ENCODE measurements around the gene COBLL1.

Gene COBLL1

GRCh38 chr2:164779383-164780057 is 62.1 kb downstream of the COBLL1 start:
- TF ChIP-seq TAF1 (IDR thresholded peaks at IDR 0.05; ENCODE audit: borderline replicate concordance, low read depth, low read length): no peak
- no peak for TF ChIP-seq POLR2AphosphoS5 (IDR thresholded peaks at IDR 0.05; ENCODE audit: low read depth, low read length)
- TF ChIP-seq POLR2A (IDR thresholded peaks at IDR 0.05; ENCODE audit: low read depth, low read length): no peak
- DNase-seq (ENCODE audit: insufficient read length) (no peak), FAIRE-seq (no peak)

- TF ChIP-seq POLR2AphosphoS5 (IDR thresholded peaks at IDR 0.05; ENCODE audit: low read depth, low read length) (no peak), POLR2A (IDR thresholded peaks at IDR 0.05; ENCODE audit: low read depth, low read length) (no peak), TAF1 (IDR thresholded peaks at IDR 0.05; ENCODE audit: borderline replicate concordance, low read depth, low read length) (no peak)
- DNase-seq (ENCODE audit: insufficient read length) (no peak), FAIRE-seq (no peak)
Observed at GRCh38 chr2:164778723-164779122, 62.9 kb downstream of the COBLL1 start.

GRCh38 chr2:164777847-164778461 is 63.7 kb downstream of the COBLL1 start:
- FAIRE-seq (no peak), DNase-seq (ENCODE audit: insufficient read length) (no peak)
- TF ChIP-seq POLR2AphosphoS5 (IDR thresholded peaks at IDR 0.05; ENCODE audit: low read depth, low read length) (no peak), TAF1 (IDR thresholded peaks at IDR 0.05; ENCODE audit: borderline replicate concordance, low read depth, low read length) (no peak), POLR2A (IDR thresholded peaks at IDR 0.05; ENCODE audit: low read depth, low read length) (no peak)

- FAIRE-seq: no peak
Observed at GRCh38 chr2:164773635-164774034, 68.0 kb downstream of the COBLL1 start.

GRCh38 chr2:164773091-164773490 is 68.5 kb downstream of the COBLL1 start:
- TF ChIP-seq POLR2A (IDR thresholded peaks at IDR 0.05; ENCODE audit: low read depth, low read length) (no peak), POLR2AphosphoS5 (IDR thresholded peaks at IDR 0.05; ENCODE audit: low read depth, low read length) (no peak), TAF1 (IDR thresholded peaks at IDR 0.05; ENCODE audit: borderline replicate concordance, low read depth, low read length) (no peak)
- DNase-seq (ENCODE audit: insufficient read length) (no peak), FAIRE-seq (no peak)

More at GRCh38 chr2:164773635-164774034, 68.0 kb downstream of the COBLL1 start:
- no peak for DNase-seq (ENCODE audit: insufficient read length)
- TF ChIP-seq POLR2A (IDR thresholded peaks at IDR 0.05; ENCODE audit: low read depth, low read length) (no peak), POLR2AphosphoS5 (IDR thresholded peaks at IDR 0.05; ENCODE audit: low read depth, low read length) (no peak), TAF1 (IDR thresholded peaks at IDR 0.05; ENCODE audit: borderline replicate concordance, low read depth, low read length) (no peak)

- no peak for FAIRE-seq
- no peak for DNase-seq (ENCODE audit: insufficient read length)
- no peak for TF ChIP-seq POLR2A (IDR thresholded peaks at IDR 0.05; ENCODE audit: low read depth, low read length)
- no peak for TF ChIP-seq TAF1 (IDR thresholded peaks at IDR 0.05; ENCODE audit: borderline replicate concordance, low read depth, low read length)
- TF ChIP-seq POLR2AphosphoS5 (IDR thresholded peaks at IDR 0.05; ENCODE audit: low read depth, low read length): no peak
Observed at GRCh38 chr2:164771897-164772296, 69.7 kb downstream of the COBLL1 start.

- no peak for DNase-seq (ENCODE audit: insufficient read length)
- FAIRE-seq: no peak
- TF ChIP-seq POLR2AphosphoS5 (IDR thresholded peaks at IDR 0.05; ENCODE audit: low read depth, low read length) (no peak), TAF1 (IDR thresholded peaks at IDR 0.05; ENCODE audit: borderline replicate concordance, low read depth, low read length) (no peak)
Observed at GRCh38 chr2:164770421-164770916, 71.2 kb downstream of the COBLL1 start.

GRCh38 chr2:164766954-164767320 is 74.7 kb downstream of the COBLL1 start:
- TF ChIP-seq TAF1 (IDR thresholded peaks at IDR 0.05; ENCODE audit: borderline replicate concordance, low read depth, low read length) (no peak), POLR2AphosphoS5 (IDR thresholded peaks at IDR 0.05; ENCODE audit: low read depth, low read length) (no peak), POLR2A (IDR thresholded peaks at IDR 0.05; ENCODE audit: low read depth, low read length) (no peak)
- no peak for FAIRE-seq
- DNase-seq (ENCODE audit: insufficient read length): no peak

GRCh38 chr2:164766216-164766953 is 75.2 kb downstream of the COBLL1 start:
- no peak for FAIRE-seq
- no peak for DNase-seq (ENCODE audit: insufficient read length)
- TF ChIP-seq TAF1 (IDR thresholded peaks at IDR 0.05; ENCODE audit: borderline replicate concordance, low read depth, low read length): no peak
- no peak for TF ChIP-seq POLR2AphosphoS5 (IDR thresholded peaks at IDR 0.05; ENCODE audit: low read depth, low read length)
- TF ChIP-seq POLR2A (IDR thresholded peaks at IDR 0.05; ENCODE audit: low read depth, low read length): no peak

GRCh38 chr2:164764996-164765395 is 76.6 kb downstream of the COBLL1 start:
- no peak for TF ChIP-seq TAF1 (IDR thresholded peaks at IDR 0.05; ENCODE audit: borderline replicate concordance, low read depth, low read length)
- no peak for TF ChIP-seq POLR2AphosphoS5 (IDR thresholded peaks at IDR 0.05; ENCODE audit: low read depth, low read length)
- no peak for TF ChIP-seq POLR2A (IDR thresholded peaks at IDR 0.05; ENCODE audit: low read depth, low read length)
- DNase-seq (ENCODE audit: insufficient read length) (no peak), FAIRE-seq (no peak)

GRCh38 chr2:164764474-164764873 is 77.1 kb downstream of the COBLL1 start:
- TF ChIP-seq POLR2AphosphoS5 (IDR thresholded peaks at IDR 0.05; ENCODE audit: low read depth, low read length) (no peak), TAF1 (IDR thresholded peaks at IDR 0.05; ENCODE audit: borderline replicate concordance, low read depth, low read length) (no peak), POLR2A (IDR thresholded peaks at IDR 0.05; ENCODE audit: low read depth, low read length) (no peak)
- FAIRE-seq (no peak), DNase-seq (ENCODE audit: insufficient read length) (no peak)

All from GM12892 (cell line).